ENCODE data around the gene OCSTAMP. TPM values are rescaled to one million over a fixed set of nuclear protein-coding genes. Genes with fewer than 3 reads are reported as not detected.

The OCSTAMP gene
- total and polyA plus RNA-seq, 2 experiments from 2014 or later, result not detected

- H3K27ac ChIP-seq, result no peak overlapping the region
- H3K4me2 ChIP-seq, result no peak overlapping the region
- H3K36me3 ChIP-seq (replicated peaks; ENCODE audit: insufficient read depth, low read depth), result no peaks in the 10 kb centered on the region
- TF ChIP-seq EZH2phosphoT487 (IDR thresholded peaks at IDR 0.05; ENCODE audit: low read depth, severe bottlenecking, unreplicated experiment), result no peak
- no peak for TF ChIP-seq CTCF (IDR thresholded peaks at IDR 0.05; ENCODE audit: poor library complexity)
- no peak for TF ChIP-seq EZH2 (IDR thresholded peaks at IDR 0.05; ENCODE audit: borderline replicate concordance)
- H4K20me1 ChIP-seq (ENCODE audit: insufficient read depth, poor library complexity, severe bottlenecking), result no peaks in the 10 kb centered on the region
- no peak overlapping the region for H3K4me3 ChIP-seq
- no peaks in the 10 kb centered on the region for H3K27me3 ChIP-seq
- H3K79me2 ChIP-seq, result no peaks in the 10 kb centered on the region
- no peaks in the 10 kb centered on the region for H3K4me1 ChIP-seq (ENCODE audit: insufficient read depth)
- WGBS (ENCODE audit: low lambda C conversion rate, missing lambda C conversion rate), result 66% methylated on average over 9 of the region's 9 CpGs
- no peaks in the 10 kb centered on the region for H3K9me2 ChIP-seq (replicated peaks; ENCODE audit: insufficient read depth)
- no peak for DNase-seq (ENCODE audit: low spot score)
- no peak overlapping the region for H2AFZ ChIP-seq
- H3K9me3 ChIP-seq (ENCODE audit: low read depth), result no peaks in the 10 kb centered on the region
Measured at GRCh38 chr20:46575937-46576461, 25.5 kb upstream of the OCSTAMP start.

- H2AFZ ChIP-seq, result no peak overlapping the region
- WGBS (ENCODE audit: low lambda C conversion rate, missing lambda C conversion rate), result 76% methylated on average over 5 of the region's 5 CpGs
Measured at GRCh38 chr20:46575394-46575793, 24.9 kb upstream of the OCSTAMP start.

GRCh38 chr20:46573788-46574584, 23.5 kb upstream of the OCSTAMP start:
- no peak overlapping the region for H3K27ac ChIP-seq
- no peaks in the 10 kb centered on the region for H4K20me1 ChIP-seq (ENCODE audit: insufficient read depth, poor library complexity, severe bottlenecking)
- no peaks in the 10 kb centered on the region for H3K9me3 ChIP-seq (ENCODE audit: low read depth)
- no peak for DNase-seq (ENCODE audit: low spot score)
- no peaks in the 10 kb centered on the region for H3K79me2 ChIP-seq
- TF ChIP-seq CTCF (IDR thresholded peaks at IDR 0.05; ENCODE audit: poor library complexity), result no peak
- TF ChIP-seq EZH2 (IDR thresholded peaks at IDR 0.05; ENCODE audit: borderline replicate concordance), result no peak
- no peak for TF ChIP-seq EZH2phosphoT487 (IDR thresholded peaks at IDR 0.05; ENCODE audit: low read depth, severe bottlenecking, unreplicated experiment)
- no peaks in the 10 kb centered on the region for H3K36me3 ChIP-seq (replicated peaks; ENCODE audit: insufficient read depth, low read depth)
- H2AFZ ChIP-seq, result no peak overlapping the region
- no peak overlapping the region for H3K4me2 ChIP-seq
- no peaks in the 10 kb centered on the region for H3K27me3 ChIP-seq
- H3K4me1 ChIP-seq (ENCODE audit: insufficient read depth), result peaks cover 5% of the 10 kb centered on the region
- no peaks in the 10 kb centered on the region for H3K9me2 ChIP-seq (replicated peaks; ENCODE audit: insufficient read depth)
- 90% methylated on average over 19 of the region's 19 CpGs for WGBS (ENCODE audit: low lambda C conversion rate, missing lambda C conversion rate)
- H3K4me3 ChIP-seq, result no peak overlapping the region

More at GRCh38 chr20:46575394-46575793, 24.9 kb upstream of the OCSTAMP start:
- H3K27me3 ChIP-seq, result no peaks in the 10 kb centered on the region
- H3K9me2 ChIP-seq (replicated peaks; ENCODE audit: insufficient read depth), result no peaks in the 10 kb centered on the region
- no peak overlapping the region for H3K4me2 ChIP-seq
- no peaks in the 10 kb centered on the region for H4K20me1 ChIP-seq (ENCODE audit: insufficient read depth, poor library complexity, severe bottlenecking)
- TF ChIP-seq EZH2phosphoT487 (IDR thresholded peaks at IDR 0.05; ENCODE audit: low read depth, severe bottlenecking, unreplicated experiment) (no peak), EZH2 (IDR thresholded peaks at IDR 0.05; ENCODE audit: borderline replicate concordance) (no peak), CTCF (IDR thresholded peaks at IDR 0.05; ENCODE audit: poor library complexity) (no peak)
- H3K4me1 ChIP-seq (ENCODE audit: insufficient read depth), result no peaks in the 10 kb centered on the region
- no peaks in the 10 kb centered on the region for H3K36me3 ChIP-seq (replicated peaks; ENCODE audit: insufficient read depth, low read depth)
- no peaks in the 10 kb centered on the region for H3K79me2 ChIP-seq
- no peak for DNase-seq (ENCODE audit: low spot score)
- no peak overlapping the region for H3K27ac ChIP-seq
- no peak overlapping the region for H3K4me3 ChIP-seq
- no peaks in the 10 kb centered on the region for H3K9me3 ChIP-seq (ENCODE audit: low read depth)

Data from hepatocyte (in vitro differentiated cells).